Mucosa of descending colon (tissue), 3 donors: ENCODE data around the gene DGLUCY. TPM values are rescaled to one million over a fixed set of nuclear protein-coding genes. Genes with fewer than 3 reads are reported as not detected.

Source experiments
- ATAC-seq: fragments of 200-7000 bp; cut with Tn5 transposase; one replicate; pipeline ENCODE4 v1.9.1; 2020; ENCODE audit warnings: mild to moderate bottlenecking, moderate library complexity
- DNase-seq, 3 donors: peaks; one replicate each; pipeline ENCODE4 v3.0.0-alpha.2; 2020
- H3K36me3 ChIP-seq: fragments of 200-600 bp; one replicate; pipeline ENCODE4 v1.8.0; 2021; ENCODE audit warnings: low read depth, mild to moderate bottlenecking
- H3K4me1 ChIP-seq: fragments of 200-600 bp; one replicate; pipeline ENCODE4 v1.8.0; 2021; ENCODE audit warnings: low read depth, mild to moderate bottlenecking
- H3K4me3 ChIP-seq: fragments of 200-600 bp; one replicate; pipeline ENCODE4 v1.8.0; 2021; ENCODE audit warnings: mild to moderate bottlenecking
- H3K9me3 ChIP-seq: fragments of 200-600 bp; one replicate; pipeline ENCODE4 v1.8.0; 2021; ENCODE audit warnings: mild to moderate bottlenecking
- CTCF ChIP-seq: fragments of 200-600 bp; IDR thresholded peaks from one replicate; pipeline ENCODE4 v1.8.0; 2022; ENCODE audit warnings: antibody characterized with exemption, mild to moderate bottlenecking
- intact Hi-C, 2 donors: fragments of 100-400 bp; cut with DNase I in 1 of 2; cut with micrococcal nuclease in 1 of 2; formaldehyde crosslinking; loops; one replicate each; pipeline versions ENCODE4 v1.11.0 to v1.11.1; 2022; cut with DNase I, micrococcal nuclease
- total RNA-seq, 3 donors: library from RNA; stranded (reverse); fragmentation: NEBNext Ultra II Directional in 2 of 3; extraction: Animal tissue kit (Norgen Biotek cat#: 25700) in 2 of 3; gene quantifications; one replicate each; pipeline versions ENCODE4 v1.2.1 to v1.2.4, GENCODE V29; 2021 to 2023
- donor health status: DM: no; HTN: no; CAD: no; lungs with moderate emphysema.
- donor health status: DM: no; HTN: no; CAD: no.
- donor health status: DM: no; HTN: yes; CAD: no.

DGLUCY gene
- total RNA-seq, 3 donors from 2014 or later = 94.0 to 149 (median 114) TPM

- intact Hi-C loops = no loop called here
- no peak for TF ChIP-seq CTCF
- DNase-seq = no peak
- H3K9me3 ChIP-seq = no peaks in the 10 kb centered on the region
- H3K4me3 ChIP-seq = no peak overlapping the region
- no peaks in the 10 kb centered on the region for H3K36me3 ChIP-seq
- ATAC-seq = no peak
- no peaks in the 10 kb centered on the region for H3K4me1 ChIP-seq
Observed at GRCh38 chr14:91234791-91235114, 120.9 kb downstream of the DGLUCY start.

- ATAC-seq = no peak
- H3K4me1 ChIP-seq = no peaks in the 10 kb centered on the region
- no peak for DNase-seq
- no peak overlapping the region for H3K4me3 ChIP-seq
- intact Hi-C loops = no loop called here
- no peak for TF ChIP-seq CTCF
- no peaks in the 10 kb centered on the region for H3K36me3 ChIP-seq
- no peaks in the 10 kb centered on the region for H3K9me3 ChIP-seq
Observed at GRCh38 chr14:91235841-91236240, 122.0 kb downstream of the DGLUCY start.

- Histone ChIP-seq H3K36me3 (no peaks in the 10 kb centered on the region), H3K4me3 (no peak overlapping the region), H3K4me1 (no peaks in the 10 kb centered on the region), H3K9me3 (no peaks in the 10 kb centered on the region)
- TF ChIP-seq CTCF = no peak
- DNase-seq = peak in 1 of 3 donors; percentile 16
- ATAC-seq = no peak
- intact Hi-C loops = no loop called here
Observed at GRCh38 chr14:91237219-91237618, 123.3 kb downstream of the DGLUCY start.

GRCh38 chr14:91238085-91238484 lies 124.2 kb downstream of the DGLUCY start:
- Histone ChIP-seq H3K4me3 (no peak overlapping the region), H3K36me3 (no peaks in the 10 kb centered on the region), H3K4me1 (no peaks in the 10 kb centered on the region), H3K9me3 (no peaks in the 10 kb centered on the region)
- TF ChIP-seq CTCF = no peak
- ATAC-seq = no peak
- DNase-seq = no peak
- intact Hi-C loops = no loop called here

- no peak for DNase-seq
- no peak for TF ChIP-seq CTCF
- ATAC-seq = no peak
Observed at GRCh38 chr14:91238661-91239060, 124.8 kb downstream of the DGLUCY start.

GRCh38 chr14:91241863-91242262 lies 128.0 kb downstream of the DGLUCY start:
- no peak for TF ChIP-seq CTCF
- intact Hi-C loops = no loop called here
- no peak overlapping the region for H3K4me3 ChIP-seq
- DNase-seq = peak in 1 of 3 donors; percentile 3
- peak; percentile 45 for ATAC-seq
- H3K9me3 ChIP-seq = no peaks in the 10 kb centered on the region
- H3K4me1 ChIP-seq = peaks cover 5% of the 10 kb centered on the region
- H3K36me3 ChIP-seq = no peaks in the 10 kb centered on the region

More at GRCh38 chr14:91238661-91239060, 124.8 kb downstream of the DGLUCY start:
- Histone ChIP-seq H3K4me1 (no peaks in the 10 kb centered on the region), H3K4me3 (no peak overlapping the region), H3K9me3 (no peaks in the 10 kb centered on the region), H3K36me3 (no peaks in the 10 kb centered on the region)
- intact Hi-C loops = no loop called here
